GM23248 (cell line): ENCODE results near the gene GNAQ.

ENCODE experiments used
- EZH2 ChIP-seq: fragments of 200-600 bp; sonication (generic); IDR thresholded peaks from 2 replicates; pipeline ENCODE4 v1.6.1; 2018; ENCODE audit warnings: antibody characterized with exemption, mild to moderate bottlenecking; ENCODE audit not compliant: insufficient read depth, poor library complexity, severe bottlenecking
- EZH2phosphoT487 ChIP-seq: fragments of 200-600 bp; sonication (generic); IDR thresholded peaks from 2 replicates; pipeline ENCODE4 v1.6.1; 2018; ENCODE audit warnings: antibody characterized with exemption, moderate library complexity, mild to moderate bottlenecking, low read depth; ENCODE audit not compliant: insufficient read depth

DNA sequence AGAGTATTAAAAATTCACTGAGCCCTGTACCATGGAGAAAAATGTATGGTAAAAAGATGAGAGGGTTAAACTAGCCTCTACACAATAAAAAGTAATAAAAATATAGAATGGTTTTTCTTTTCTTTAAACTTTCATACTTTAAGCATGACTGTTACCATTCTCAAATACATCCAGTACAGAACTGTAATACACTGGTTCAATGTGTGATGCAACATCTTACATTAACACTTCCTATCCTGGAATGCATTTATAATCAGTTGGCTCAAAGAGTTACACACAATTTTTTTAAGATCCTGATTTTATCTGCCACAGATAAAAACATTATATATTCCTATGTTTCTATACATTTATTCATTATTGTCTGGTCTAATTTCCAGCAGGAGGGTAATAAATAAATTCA lies 4.7 kb downstream of the GNAQ start:
- TF ChIP-seq EZH2phosphoT487 (no peak), EZH2 (no peak)
